ENCODE data around the gene XPNPEP1. TPM values are rescaled to one million over a fixed set of nuclear protein-coding genes. Genes with fewer than 3 reads are reported as not detected.

Gene XPNPEP1
- polyA plus RNA-seq, 3 donors, result 32.1 to 62.1 (median 38.4) TPM

DNA sequence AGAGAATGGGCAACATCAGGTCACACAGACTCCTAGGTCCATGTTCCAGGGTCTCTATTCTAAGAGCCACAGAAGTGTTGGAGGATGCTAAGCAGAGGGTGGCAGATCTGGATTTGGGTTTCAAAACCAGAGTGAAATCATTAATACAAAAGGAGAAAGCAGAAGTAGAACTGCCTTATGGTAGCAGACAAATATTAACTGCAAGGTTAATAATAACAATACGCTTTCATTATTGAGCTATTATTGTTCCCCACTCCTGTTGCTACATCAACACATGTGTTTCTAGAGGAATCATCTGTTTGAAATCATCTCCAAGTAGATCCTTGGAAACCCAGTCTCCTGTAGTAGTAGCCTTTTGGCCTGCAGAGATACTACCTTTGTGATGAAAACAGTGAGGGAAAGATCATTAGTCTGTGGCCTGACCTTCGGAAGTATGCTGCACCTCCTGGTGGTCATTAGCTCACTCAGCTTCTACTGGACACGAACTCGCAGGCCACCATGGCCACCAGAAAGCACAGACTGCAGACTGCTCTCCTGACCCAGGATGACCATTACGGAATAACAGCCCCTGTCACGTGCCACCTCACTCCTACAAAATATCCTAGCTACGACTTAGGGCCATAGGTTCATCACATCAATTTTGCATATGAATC is 84.6 kb downstream of the XPNPEP1 start:
- no peak for TF ChIP-seq CTCF (IDR thresholded peaks at IDR 0.05)
- peaks cover 0 to 3% of the 10 kb centered on the region in 2 donors for H3K27me3 ChIP-seq (ENCODE audit: control insufficient read depth in 2 of 2, insufficient read depth in 2 of 2, low read length in 2 of 2)
- H3K27ac Mint-ChIP-seq, result no peak overlapping the region

GRCh38 chr10:109837384-109837783 is 85.9 kb downstream of the XPNPEP1 start:
- intact Hi-C loops (cut with micrococcal nuclease), result no loop called here
- Histone ChIP-seq H3K79me2 (ENCODE audit: insufficient read depth, low read length) (no peaks in the 10 kb centered on the region), H3K36me3 (replicated peaks in 1 of 2; ENCODE audit: control insufficient read depth in 1 of 2, insufficient read depth in 2 of 2, low read length in 2 of 2) (no peaks in the 10 kb centered on the region), H3K9me3 (replicated peaks in 1 of 2; ENCODE audit: control insufficient read depth in 1 of 2, insufficient read depth in 1 of 2, low read length in 2 of 2) (peaks cover under 1 to 3% of the 10 kb centered on the region in 2 donors), H3K9ac (ENCODE audit: insufficient read depth, low read length, poor library complexity, severe bottlenecking) (no peak overlapping the region), H3K4me3 (replicated peaks in 1 of 3; ENCODE audit: low read depth in 2 of 3, low read length in 3 of 3) (no peak overlapping the region), H3K4me1 (ENCODE audit: control insufficient read depth in 1 of 2, insufficient read depth in 2 of 2, low read length in 2 of 2) (no peaks in the 10 kb centered on the region), H2AFZ (ENCODE audit: insufficient read depth, low read depth, low read length, poor library complexity, severe bottlenecking) (no peak overlapping the region), H3K27me3 (ENCODE audit: control insufficient read depth in 2 of 2, insufficient read depth in 2 of 2, low read length in 2 of 2) (peaks cover 0 to 3% of the 10 kb centered on the region in 2 donors), H3K27ac (ENCODE audit: low read depth in 1 of 2, low read length in 2 of 2) (no peak overlapping the region), H3K4me2 (replicated peaks; ENCODE audit: extremely low read depth, low read length, poor library complexity, severe bottlenecking) (no peak overlapping the region), H4K20me1 (ENCODE audit: insufficient read depth, low read length) (no peaks in the 10 kb centered on the region)
- Mint-ChIP-seq H3K27me3 (ENCODE audit: low read depth in 3 of 3) (peaks cover 4 to 15% (median 10%) of the 10 kb centered on the region in 3 donors), H3K4me3 (no peak overlapping the region), H3K9me3 (peaks cover 2 to 7% (median 4%) of the 10 kb centered on the region in 7 donors), H3K36me3 (no peaks in the 10 kb centered on the region), H3K27ac (no peak overlapping the region), H3K4me1 (no peaks in the 10 kb centered on the region)
- no peak for TF ChIP-seq CTCF (IDR thresholded peaks at IDR 0.05)
- WGBS (ENCODE audit: insufficient coverage), result no CpG with 5 or more reads among the region's 4 CpGs
- no peak for DNase-seq

More for the DNA sequence above, 84.6 kb downstream of the XPNPEP1 start:
- Histone ChIP-seq H3K9me3 (replicated peaks in 1 of 2; ENCODE audit: control insufficient read depth in 1 of 2, insufficient read depth in 1 of 2, low read length in 2 of 2) (no peaks in the 10 kb centered on the region), H3K4me3 (replicated peaks in 1 of 3; ENCODE audit: low read depth in 2 of 3, low read length in 3 of 3) (no peak overlapping the region), H3K4me2 (replicated peaks; ENCODE audit: extremely low read depth, low read length, poor library complexity, severe bottlenecking) (no peak overlapping the region), H4K20me1 (ENCODE audit: insufficient read depth, low read length) (no peaks in the 10 kb centered on the region), H3K4me1 (ENCODE audit: control insufficient read depth in 1 of 2, insufficient read depth in 2 of 2, low read length in 2 of 2) (no peaks in the 10 kb centered on the region), H3K79me2 (ENCODE audit: insufficient read depth, low read length) (no peaks in the 10 kb centered on the region), H3K27ac (ENCODE audit: low read depth in 1 of 2, low read length in 2 of 2) (no peak overlapping the region), H3K9ac (ENCODE audit: insufficient read depth, low read length, poor library complexity, severe bottlenecking) (no peak overlapping the region), H2AFZ (ENCODE audit: insufficient read depth, low read depth, low read length, poor library complexity, severe bottlenecking) (no peak overlapping the region), H3K36me3 (replicated peaks in 1 of 2; ENCODE audit: control insufficient read depth in 1 of 2, insufficient read depth in 2 of 2, low read length in 2 of 2) (no peaks in the 10 kb centered on the region)
- Mint-ChIP-seq H3K9me3 (peaks cover 0 to 2% (median 0%) of the 10 kb centered on the region in 7 donors), H3K27me3 (ENCODE audit: low read depth in 3 of 3) (peaks cover 4 to 15% (median 8%) of the 10 kb centered on the region in 3 donors), H3K36me3 (no peaks in the 10 kb centered on the region), H3K4me3 (no peak overlapping the region), H3K4me1 (no peaks in the 10 kb centered on the region)
- no peak for DNase-seq
- 87% methylated on average over 6 of the region's 7 CpGs for WGBS (ENCODE audit: insufficient coverage)
- intact Hi-C loops (cut with micrococcal nuclease), result no loop called here
